ENCODE results near the gene DLGAP4. TPM values are rescaled to one million over a fixed set of nuclear protein-coding genes. Genes with fewer than 3 reads are reported as not detected.

Gene DLGAP4
- total and polyA plus RNA-seq, 2 of the 8 experiments (the other 6 are each of a cell fraction or from before 2014, with no cell fraction given) = 41.2 to 57.2 TPM

DNA sequence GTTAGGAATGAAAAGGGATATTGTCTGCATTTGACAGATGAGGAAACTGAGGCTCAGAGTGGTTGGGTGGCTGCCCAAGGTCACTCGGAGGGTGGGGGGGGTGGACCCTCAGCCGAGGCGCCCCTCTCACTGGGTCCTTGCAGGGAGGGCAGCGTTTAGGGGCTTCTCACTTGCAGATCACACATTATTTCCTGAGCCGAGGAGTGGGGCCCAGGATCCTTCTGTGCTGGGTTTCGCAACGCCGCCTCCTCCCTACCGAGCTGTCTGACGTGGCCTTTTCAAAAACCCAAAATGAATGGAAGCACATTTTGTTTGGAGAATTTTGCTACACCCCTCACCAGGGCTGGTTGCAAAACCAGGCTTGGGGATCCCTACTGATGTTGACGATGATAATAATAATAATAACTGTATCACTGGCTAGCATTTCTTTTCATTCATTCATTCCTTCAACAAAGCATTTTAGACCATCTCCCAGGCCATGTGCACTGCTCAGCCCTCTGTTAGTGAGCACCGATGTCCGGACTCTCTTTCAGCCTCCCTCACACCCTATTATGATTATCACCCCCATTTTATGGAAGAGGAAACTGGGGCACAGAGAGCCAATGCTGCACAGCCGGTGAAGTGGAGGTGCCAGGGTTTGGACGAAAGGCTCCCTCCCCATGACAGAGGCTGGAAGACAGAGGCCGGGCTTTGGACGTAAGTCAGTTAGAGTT, 5.2 kb downstream of the DLGAP4 start:
- Histone ChIP-seq H2BK12ac (ENCODE audit: low read depth, low read length) (no peak overlapping the region), H4K91ac (replicated peaks; ENCODE audit: insufficient read length, low read length) (no peak overlapping the region), H3K27me3 (replicated peaks in 1 of 4; ENCODE audit: control insufficient read depth in 3 of 4, extremely low read depth in 1 of 4, insufficient read depth in 3 of 4, low read length in 3 of 4) (peaks cover 0 to 16% (median 10%) of the 10 kb centered on the region in 4 experiments; a peak in 5 of 7 replicates), H3K9ac (replicated peaks in 1 of 4; ENCODE audit: extremely low read depth in 1 of 4, low read depth in 3 of 4, low read length in 3 of 4) (no peak overlapping the region), H2BK120ac (replicated peaks; ENCODE audit: low read depth, low read length) (no peak overlapping the region), H3K4me2 (ENCODE audit: insufficient read depth in 1 of 2, low read depth in 2 of 2, low read length in 2 of 2) (no peak overlapping the region), H3K14ac (ENCODE audit: insufficient read length) (no peak overlapping the region), H2BK20ac (ENCODE audit: low read length) (no peak overlapping the region), H3K23me2 (ENCODE audit: low read depth, low read length) (peaks cover 17% of the 10 kb centered on the region; the same call in 1 of the 2 replicates), H4K8ac (ENCODE audit: extremely low read depth, insufficient read depth, low read length) (no peak overlapping the region; the same call in 1 of the 2 replicates), H4K20me1 (replicated peaks in 1 of 2; ENCODE audit: control insufficient read depth in 1 of 2, insufficient read depth in 2 of 2, low read length in 2 of 2) (peaks cover 2 to 16% of the 10 kb centered on the region in 2 experiments), H3K4me3 (ENCODE audit: extremely low read depth in 1 of 4, insufficient read depth in 2 of 4, low read depth in 3 of 4, low read length in 4 of 4) (no peak overlapping the region), H2AFZ (ENCODE audit: low read length) (no peak overlapping the region), H3K4me1 (replicated peaks in 1 of 4; ENCODE audit: control insufficient read depth in 3 of 4, insufficient read depth in 4 of 4, low read length in 3 of 4) (peaks cover 0 to 8% (median 3%) of the 10 kb centered on the region in 4 experiments; a peak in 6 of 7 replicates), H3K27ac (ENCODE audit: low read depth, low read length) (no peak overlapping the region), H3K9me3 (ENCODE audit: insufficient read depth in 2 of 2, low read depth in 1 of 2, low read length in 1 of 2) (no peaks in the 10 kb centered on the region), H3K36me3 (ENCODE audit: control insufficient read depth in 2 of 4, insufficient read depth in 4 of 4, low read length in 3 of 4) (no peaks in the 10 kb centered on the region), H3K18ac (ENCODE audit: extremely low read depth, low read length) (no peak overlapping the region), H3K79me1 (ENCODE audit: low read depth, low read length) (peaks cover 5% of the 10 kb centered on the region), H2BK15ac (ENCODE audit: low read length) (no peak overlapping the region), H3K4ac (replicated peaks; ENCODE audit: insufficient read length, low read depth, low read length) (no peak overlapping the region), H3K56ac (replicated peaks; ENCODE audit: insufficient read length, low read depth, low read length) (no peak overlapping the region), H2AK5ac (ENCODE audit: low read depth, low read length) (no peak overlapping the region), H3K23ac (ENCODE audit: insufficient read length) (no peak overlapping the region), H4K5ac (ENCODE audit: insufficient read length, low read depth, low read length) (no peak overlapping the region), H3K79me2 (ENCODE audit: control insufficient read depth in 1 of 2, insufficient read depth in 2 of 2, low read length in 2 of 2) (no peaks in the 10 kb centered on the region), H2BK5ac (ENCODE audit: low read depth, low read length) (no peak overlapping the region)
- ChIA-PET CTCF (ENCODE audit: partially characterized antibody) (interaction anchor here (1.0 kb wide), 1 partner anchor 319 kb away, joined by 3 read pairs; no protein-coding TSS in a partner anchor), POLR2A (ENCODE audit: partially characterized antibody) (no interaction called here)
- FAIRE-seq = no peak
- WGBS, 2 experiments (ENCODE audit: extremely low coverage in 1 of 2, insufficient coverage in 1 of 2, insufficient read length in 1 of 2, insufficient replicate concordance in 2 of 2, low coverage in 1 of 2, low lambda C conversion rate in 2 of 2, missing lambda C conversion rate in 1 of 2) = 92% methylated on average over 17 of the region's 17 CpGs; no CpG with 5 or more reads in 1 of the 2 experiments
- no peak for DNase-seq (ENCODE audit: low read depth in 1 of 2, low spot score in 2 of 2)
- TF ChIP-seq MAFK (IDR thresholded peaks at IDR 0.05; ENCODE audit: low read depth, low read length) (no peak), RFX5 (IDR thresholded peaks at IDR 0.05; ENCODE audit: borderline replicate concordance, low read depth, low read length) (no peak), POU5F1 (IDR thresholded peaks at IDR 0.05; ENCODE audit: low read depth, low read length) (no peak), HDAC2 (IDR thresholded peaks at IDR 0.05; ENCODE audit: borderline replicate concordance in 1 of 2, low read depth in 2 of 2, low read length in 2 of 2) (no peak), JUN (IDR thresholded peaks at IDR 0.05; ENCODE audit: low read depth, low read length) (no peak), FOSL1 (IDR thresholded peaks at IDR 0.05; ENCODE audit: insufficient read depth, low read depth, low read length) (no peak), CHD1 (IDR thresholded peaks at IDR 0.05; ENCODE audit: low read depth, low read length) (no peak), SAP30 (IDR thresholded peaks at IDR 0.05; ENCODE audit: insufficient read depth, insufficient replicate concordance, low read length) (no peak), POLR2A (IDR thresholded peaks at IDR 0.05; ENCODE audit: control extremely low read depth in 1 of 2, low read depth in 2 of 2, low read length in 2 of 2) (no peak), NRF1 (IDR thresholded peaks at IDR 0.05; ENCODE audit: low read depth, low read length) (no peak)
- TF ChIP-seq, protein P1, sequence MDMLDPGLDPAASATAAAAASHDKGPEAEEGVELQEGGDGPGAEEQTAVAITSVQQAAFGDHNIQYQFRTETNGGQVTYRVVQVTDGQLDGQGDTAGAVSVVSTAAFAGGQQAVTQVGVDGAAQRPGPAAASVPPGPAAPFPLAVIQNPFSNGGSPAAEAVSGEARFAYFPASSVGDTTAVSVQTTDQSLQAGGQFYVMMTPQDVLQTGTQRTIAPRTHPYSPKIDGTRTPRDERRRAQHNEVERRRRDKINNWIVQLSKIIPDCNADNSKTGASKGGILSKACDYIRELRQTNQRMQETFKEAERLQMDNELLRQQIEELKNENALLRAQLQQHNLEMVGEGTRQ (IDR thresholded peaks at IDR 0.05; ENCODE audit: low read length) = no peak

All from H1 (cell line).